ENCODE measurements around the gene WWOX.

DNA sequence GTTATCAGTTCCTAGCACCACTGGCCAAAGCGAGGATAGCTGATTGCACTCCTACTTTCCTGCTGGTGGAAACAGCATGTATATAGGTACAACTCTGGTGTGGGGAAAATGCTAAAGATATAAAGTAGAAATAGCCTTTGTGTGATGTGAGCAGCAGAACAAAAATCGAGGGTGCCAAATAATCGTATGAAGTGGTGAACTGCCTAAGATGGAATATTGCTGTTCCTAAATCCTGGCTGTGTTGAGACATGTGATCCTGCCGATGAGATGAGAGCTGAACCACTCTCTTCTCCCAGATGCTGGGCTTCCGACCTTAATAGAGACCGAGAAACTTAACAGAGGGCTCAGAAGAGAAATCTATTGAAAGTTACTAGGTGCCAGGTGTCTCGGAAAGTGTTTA is 117.8 kb downstream of the WWOX start:
- no peak for TF ChIP-seq POLR2A (IDR thresholded peaks at IDR 0.05)
- TF ChIP-seq, protein P1, sequence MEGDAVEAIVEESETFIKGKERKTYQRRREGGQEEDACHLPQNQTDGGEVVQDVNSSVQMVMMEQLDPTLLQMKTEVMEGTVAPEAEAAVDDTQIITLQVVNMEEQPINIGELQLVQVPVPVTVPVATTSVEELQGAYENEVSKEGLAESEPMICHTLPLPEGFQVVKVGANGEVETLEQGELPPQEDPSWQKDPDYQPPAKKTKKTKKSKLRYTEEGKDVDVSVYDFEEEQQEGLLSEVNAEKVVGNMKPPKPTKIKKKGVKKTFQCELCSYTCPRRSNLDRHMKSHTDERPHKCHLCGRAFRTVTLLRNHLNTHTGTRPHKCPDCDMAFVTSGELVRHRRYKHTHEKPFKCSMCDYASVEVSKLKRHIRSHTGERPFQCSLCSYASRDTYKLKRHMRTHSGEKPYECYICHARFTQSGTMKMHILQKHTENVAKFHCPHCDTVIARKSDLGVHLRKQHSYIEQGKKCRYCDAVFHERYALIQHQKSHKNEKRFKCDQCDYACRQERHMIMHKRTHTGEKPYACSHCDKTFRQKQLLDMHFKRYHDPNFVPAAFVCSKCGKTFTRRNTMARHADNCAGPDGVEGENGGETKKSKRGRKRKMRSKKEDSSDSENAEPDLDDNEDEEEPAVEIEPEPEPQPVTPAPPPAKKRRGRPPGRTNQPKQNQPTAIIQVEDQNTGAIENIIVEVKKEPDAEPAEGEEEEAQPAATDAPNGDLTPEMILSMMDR (IDR thresholded peaks at IDR 0.05) = no peak
- no peak for TF ChIP-seq EP300 (IDR thresholded peaks at IDR 0.05)
